ENCODE data around the gene EPN1.
A peak's percentile ranks its signal among the peaks of the same experiment; 100 is the strongest.

The EPN1 gene

GRCh38 chr19:55680339-55681130, 5.5 kb downstream of the EPN1 start:
- DNase-seq, result no peak

GRCh38 chr19:55681131-55682092, 6.4 kb downstream of the EPN1 start:
- no peak for DNase-seq

DNA sequence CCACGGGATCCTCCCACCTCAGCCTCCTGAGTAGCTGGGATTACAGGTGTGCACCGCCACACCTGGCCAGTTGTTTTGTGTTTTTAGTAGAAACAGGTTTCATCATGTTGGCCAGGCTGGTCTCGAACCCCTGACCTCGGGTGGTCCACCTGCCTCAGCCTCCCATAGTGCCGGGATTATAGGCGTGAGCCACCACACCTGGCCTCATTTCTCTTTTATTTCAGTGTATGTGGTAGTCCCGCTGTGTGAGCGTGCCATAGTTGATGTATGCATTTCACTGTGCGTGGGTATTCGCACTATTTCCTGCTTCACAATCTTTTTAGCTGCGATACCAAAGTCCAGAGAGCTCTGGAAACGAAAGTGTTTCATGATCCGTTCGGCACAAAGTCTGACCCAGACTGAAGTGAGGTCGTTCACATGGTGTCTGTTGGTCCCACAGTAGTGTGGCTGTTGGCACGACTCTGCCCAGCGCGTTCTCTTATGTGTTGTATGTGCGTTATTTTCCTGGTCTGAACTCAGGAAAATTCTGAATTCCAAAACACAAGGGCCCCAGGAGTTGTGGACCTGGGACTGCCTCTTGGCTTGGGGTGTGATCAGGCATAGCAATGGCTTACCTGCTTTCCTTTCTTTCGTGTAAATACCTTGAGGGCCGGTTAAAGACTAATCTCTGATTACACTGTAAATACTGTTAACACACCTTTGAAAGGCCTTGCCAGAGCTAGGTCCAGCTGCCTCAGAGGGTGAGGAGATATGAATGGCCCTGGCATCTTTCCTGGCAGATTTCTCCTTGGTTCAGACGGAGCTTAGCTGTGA, 8.6 kb downstream of the EPN1 start:
- DNase-seq, result no peak

- DNase-seq, result no peak
These were observed 10.1 kb downstream of the EPN1 start for GRCh38 chr19:55684946-55685681.

DNA sequence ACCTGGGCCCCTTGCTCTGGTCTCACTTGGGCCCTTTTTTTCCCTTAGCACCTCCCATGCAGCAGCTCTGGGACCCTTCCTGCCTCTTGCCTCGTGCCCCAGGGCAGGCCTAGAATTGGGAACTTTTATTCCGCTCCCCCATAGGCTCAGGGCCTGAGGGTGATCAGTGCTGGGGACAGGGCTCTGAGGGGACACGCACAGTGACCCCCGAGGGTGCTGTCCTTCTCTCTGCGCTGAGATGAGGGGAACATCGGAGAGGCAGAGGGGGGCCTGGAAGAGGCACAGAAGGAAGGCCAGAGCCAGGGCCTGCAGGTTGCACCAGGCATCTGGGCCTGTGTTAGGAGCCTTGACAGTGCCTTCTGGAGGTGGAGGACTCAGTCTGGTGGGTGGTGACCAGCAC, 10.8 kb downstream of the EPN1 start:
- no peak for DNase-seq

DNA sequence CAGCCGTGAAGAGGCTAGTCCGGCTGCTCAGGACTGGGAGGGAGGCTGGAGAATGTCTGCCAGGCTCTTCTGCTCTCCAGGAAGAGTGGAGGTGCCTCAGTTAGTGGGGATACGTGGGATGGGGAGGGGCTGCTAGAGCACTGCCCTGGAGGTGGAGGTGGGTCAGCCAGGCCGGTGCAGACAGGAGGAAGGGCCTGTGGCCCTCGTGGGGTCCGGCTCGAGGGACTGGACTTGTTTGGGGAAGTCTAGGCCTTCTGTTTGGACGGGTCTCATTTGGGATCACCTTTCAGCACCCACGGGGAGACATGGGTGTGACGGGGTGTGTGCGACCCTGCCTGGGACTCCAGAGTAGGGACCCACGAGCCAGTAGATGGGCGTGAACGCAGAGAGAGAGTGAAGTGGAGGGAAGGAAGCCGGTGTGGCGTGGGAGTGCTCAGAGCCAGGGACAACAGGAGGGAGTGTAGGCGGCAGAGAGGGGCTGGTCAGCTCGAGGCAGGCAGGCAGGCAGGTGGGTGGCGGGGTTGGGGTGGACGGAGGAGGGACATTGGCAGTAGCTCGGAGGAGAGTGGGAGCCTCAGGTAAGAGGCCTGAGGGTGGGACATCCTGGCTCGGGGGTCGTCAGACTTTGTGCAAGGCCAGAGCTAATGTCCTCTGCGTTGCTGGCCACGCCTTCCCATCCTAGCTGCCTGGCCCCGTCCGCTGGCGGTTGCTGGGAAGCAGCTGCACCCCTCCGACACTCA, 11.5 kb downstream of the EPN1 start:
- DNase-seq, result no peak

DNA sequence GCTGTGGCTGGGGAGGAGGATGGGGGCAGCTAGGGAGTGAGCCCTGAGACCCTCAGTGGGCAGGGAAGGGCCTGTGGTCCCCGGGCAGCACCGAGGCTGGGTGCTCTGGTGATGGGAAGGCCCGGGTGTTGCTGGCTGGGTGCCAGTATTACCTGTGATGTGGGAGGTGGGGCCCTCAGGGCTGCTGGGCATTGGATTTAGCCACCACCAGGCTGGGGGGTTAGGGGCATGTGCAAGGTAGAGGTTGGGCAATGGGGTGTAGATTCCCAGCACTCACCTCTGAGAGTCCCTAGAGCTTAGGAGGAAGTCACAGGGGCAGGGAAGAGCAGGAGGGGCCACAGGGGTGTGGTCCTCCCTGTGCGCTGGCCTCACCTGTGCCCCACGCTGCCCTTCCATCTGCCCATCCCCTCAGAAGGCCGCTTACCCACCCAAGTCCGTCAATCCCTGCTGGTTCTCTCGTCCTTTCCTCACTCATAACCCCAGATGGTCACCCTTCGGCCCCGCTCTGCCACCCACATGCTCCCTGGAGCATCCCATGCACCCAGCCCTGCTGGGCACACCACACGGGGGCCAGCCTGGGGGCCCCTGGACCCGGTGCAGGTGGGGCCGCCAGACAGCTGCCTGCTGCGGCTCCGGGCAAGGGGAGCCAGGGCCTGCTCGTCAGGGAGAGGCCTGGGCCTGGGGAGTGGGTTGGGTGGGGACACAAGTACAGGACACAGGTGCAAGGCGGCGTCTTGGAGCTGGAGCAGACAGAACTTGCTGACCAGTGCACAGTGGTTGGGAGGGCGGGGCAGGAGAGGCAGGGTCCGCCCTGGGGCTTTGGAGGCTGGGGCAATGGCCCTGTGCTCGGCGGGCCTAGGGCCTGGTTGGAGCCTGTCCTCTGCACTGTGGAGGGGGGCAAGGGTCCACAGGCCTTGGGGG, 12.5 kb downstream of the EPN1 start:
- DNase-seq, result no peak

GRCh38 chr19:55688422-55689218, 13.6 kb downstream of the EPN1 start:
- peak; percentile 49 for DNase-seq

DNA sequence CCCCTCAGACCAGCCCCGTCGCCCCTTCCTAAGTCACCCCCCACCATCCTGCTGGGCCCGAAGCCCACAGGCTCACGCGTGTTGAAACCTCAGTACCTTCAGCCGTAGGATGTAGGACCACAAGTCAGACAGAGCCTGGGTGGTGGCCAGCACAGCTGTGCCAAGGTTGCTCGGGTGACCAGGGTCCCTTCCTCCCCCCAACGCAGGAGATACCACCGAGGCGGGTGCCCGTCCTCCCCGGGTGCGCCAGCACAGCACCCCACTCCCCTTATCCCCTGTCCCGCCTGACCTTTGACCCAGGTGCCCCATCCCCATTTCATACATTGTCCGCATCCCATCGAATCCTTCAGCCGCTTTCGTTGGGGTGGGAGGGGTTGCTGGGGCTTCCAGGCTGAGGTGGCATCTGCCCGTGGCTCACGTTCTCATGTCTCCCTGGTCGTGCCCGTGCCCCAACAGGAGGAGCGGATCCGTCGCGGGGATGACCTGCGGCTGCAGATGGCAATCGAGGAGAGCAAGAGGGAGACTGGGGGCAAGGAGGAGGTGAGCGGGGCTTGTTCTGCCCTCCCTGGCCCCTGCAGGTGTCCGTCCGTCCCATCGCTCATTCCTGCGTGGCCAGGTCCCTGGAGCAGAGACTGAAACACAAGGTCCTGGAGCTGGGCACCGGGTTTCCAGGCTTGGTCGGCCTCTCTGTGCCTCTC, 14.5 kb downstream of the EPN1 start:
- no peak for DNase-seq

DNA sequence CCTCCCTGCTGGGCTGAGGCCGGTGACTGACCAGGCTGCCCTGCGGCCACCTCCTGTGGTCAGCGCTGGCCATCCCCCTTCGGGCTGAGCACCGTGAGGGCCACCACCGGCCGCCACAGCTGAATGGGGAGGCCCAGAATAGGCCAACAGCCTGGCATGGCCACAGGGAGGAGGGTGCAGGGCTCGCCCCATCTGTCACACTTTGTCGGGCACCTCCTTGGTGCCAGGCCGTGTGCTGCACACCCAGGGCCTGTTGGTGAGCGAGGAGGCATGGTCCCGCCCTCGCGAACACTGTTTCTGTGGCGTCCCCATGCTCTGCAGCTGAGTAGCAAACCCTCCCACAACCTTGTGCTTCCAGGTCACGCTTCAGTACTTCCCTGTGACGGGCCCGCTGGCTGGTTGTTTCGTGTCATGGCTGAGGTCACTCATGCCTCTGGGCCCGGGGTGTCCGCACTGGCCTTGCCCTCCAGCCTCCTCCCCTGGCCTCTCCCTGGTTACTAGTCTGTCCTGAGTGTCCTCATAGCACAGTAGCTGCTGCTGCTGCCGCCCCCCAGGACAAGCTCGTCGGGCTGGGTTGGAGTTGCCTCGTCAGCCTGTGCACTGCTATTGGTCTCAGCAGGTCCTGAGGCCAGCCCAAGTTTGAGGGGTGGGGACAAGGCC, 15.2 kb downstream of the EPN1 start:
- DNase-seq, result no peak

GRCh38 chr19:55690769-55691545, 15.9 kb downstream of the EPN1 start:
- no peak for DNase-seq

DNA sequence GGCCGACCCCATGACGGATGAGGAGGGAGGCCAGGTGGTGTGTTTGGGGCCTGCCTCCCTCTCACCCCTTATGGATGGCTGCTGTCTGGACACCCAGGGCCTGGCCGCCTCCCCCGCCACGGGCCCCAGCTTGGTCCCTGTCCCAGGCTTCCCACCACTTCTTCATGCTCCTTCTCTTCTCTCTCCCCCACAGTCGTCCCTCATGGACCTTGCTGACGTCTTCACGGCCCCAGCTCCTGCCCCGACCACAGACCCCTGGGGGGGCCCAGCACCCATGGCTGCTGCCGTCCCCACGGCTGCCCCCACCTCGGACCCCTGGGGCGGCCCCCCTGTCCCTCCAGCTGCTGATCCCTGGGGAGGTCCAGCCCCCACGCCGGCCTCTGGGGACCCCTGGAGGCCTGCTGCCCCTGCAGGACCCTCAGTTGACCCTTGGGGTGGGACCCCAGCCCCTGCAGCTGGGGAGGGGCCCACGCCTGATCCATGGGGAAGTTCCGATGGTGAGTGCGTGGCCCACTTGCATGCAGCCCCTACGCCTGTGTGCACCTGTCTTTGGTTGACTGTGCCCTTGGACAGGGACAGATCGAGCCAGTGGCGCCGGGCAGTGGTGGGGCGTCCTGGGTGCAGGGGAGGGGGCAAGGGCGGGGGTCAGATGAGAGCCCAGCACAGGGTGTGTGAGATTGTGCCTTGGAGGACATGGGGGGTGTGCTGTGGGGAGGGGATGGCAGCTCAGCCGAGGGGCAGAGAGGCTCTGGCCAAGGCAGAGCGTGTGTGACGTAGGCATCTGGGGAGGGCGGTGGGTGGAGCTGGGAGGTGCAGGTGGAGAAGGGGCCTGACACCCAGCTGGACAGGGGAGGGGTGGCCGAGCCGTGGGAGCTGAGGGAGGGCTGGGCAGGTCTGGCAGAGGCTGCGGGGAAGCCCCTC, 16.8 kb downstream of the EPN1 start:
- no peak for DNase-seq

DNA sequence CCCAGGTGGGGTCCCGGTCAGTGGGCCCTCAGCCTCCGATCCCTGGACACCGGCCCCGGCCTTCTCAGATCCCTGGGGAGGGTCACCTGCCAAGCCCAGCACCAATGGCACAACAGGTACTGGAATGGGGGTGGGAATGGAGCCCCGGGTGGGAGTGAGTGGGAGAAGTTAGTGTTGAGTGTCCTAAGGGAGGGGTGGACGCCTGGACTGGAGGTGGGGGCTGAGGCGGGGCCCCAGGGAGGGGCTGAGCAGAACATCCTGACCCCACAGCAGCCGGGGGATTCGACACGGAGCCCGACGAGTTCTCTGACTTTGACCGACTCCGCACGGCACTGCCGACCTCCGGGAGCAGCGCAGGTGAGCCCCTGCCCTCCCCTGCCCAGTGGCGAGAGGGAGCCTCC, 17.7 kb downstream of the EPN1 start:
- no peak for DNase-seq

DNA sequence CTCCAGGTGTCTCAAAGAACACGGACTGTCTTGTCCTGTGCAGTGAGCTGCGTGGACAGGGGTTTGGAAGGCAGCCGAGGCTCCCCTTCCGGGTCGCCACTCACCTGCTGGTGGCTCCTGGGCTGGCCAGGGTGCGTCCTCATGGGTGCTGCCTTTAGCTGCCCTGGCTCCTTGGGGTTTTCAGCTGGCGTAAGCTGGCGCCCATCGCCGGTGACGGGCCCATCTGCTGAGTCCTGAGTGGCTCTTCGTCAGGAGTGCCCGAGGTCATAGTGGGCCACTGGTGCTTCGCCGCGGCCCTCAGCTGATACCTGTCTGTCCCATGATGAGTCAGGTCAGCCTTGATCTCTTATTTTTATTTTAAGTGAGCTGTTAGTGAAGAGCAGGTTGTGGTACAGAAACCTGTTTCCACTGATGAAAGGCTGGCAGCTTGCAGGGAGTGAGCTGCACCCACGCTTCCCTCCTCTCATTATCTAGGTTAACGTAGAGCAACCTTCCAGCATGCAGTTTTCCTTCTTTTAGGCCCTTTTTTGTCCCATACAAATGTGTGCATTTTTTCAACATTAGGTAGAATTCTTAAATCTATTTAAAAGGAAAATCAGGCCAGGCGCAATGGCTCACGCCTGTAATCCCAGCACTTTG, 18.4 kb downstream of the EPN1 start:
- no peak for DNase-seq

DNA sequence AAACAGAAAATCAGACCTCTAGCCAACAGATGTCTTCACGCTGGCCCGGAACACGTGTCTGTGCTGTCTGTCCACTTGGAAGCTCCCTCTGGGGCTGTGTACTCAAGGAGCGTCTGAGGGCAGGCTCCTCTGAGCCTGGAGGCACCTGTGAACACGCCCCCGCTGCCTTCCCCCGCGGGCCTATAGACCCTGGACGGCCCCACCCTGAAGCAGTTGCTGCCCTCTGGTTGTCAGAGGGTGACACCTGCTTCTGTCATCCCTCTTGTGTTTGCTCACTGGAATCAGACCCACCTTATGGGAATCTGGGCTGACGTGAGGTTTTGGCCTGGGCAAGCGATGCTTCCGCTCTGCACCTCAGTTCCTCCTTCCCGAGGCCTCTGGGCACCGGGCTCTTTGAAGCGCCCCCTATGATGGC, 19.2 kb downstream of the EPN1 start:
- DNase-seq, result no peak

All from hematopoietic multipotent progenitor cell treated with erythropoietin and hydrocortisone succinate and interleukin-3 and kit ligand, for 4 days (in vitro differentiated cells).